Measurements from ENCODE around the gene SH3RF3. TPM values are rescaled to one million over a fixed set of nuclear protein-coding genes. Genes with fewer than 3 reads are reported as not detected.
A peak's percentile ranks its signal among the peaks of the same experiment; 100 is the strongest.

SH3RF3 gene
- total RNA-seq, 2 experiments from 2014 or later: 1.8 to 2.0 TPM

- Mint-ChIP-seq H3K9me3 (no peaks in the 10 kb centered on the region), H3K27ac (no peak overlapping the region), H3K4me1 (ENCODE audit: low read depth) (peaks cover 3% of the 10 kb centered on the region), H3K36me3 (ENCODE audit: low read depth) (no peaks in the 10 kb centered on the region), H3K4me3 (no peak overlapping the region), H3K27me3 (ENCODE audit: low read depth) (no peaks in the 10 kb centered on the region)
- CTCF ChIA-PET: interaction anchor here (0.5 to 4.6 kb wide), 38 partner anchors 12 to 815 kb away, joined by 3 to 57 read pairs (median 3); partner anchors contain the start of gene SH3RF3
- intact Hi-C loops (cut with micrococcal nuclease): loop anchor here (1.0 to 5.0 kb wide), 7 partner anchors 181 to 655 kb away; partner anchors contain the start of gene EDAR
- DNase-seq: peak; percentile 89
Measured at GRCh38 chr2:109510136-109511028, 381.4 kb downstream of the SH3RF3 start.

- H3K4me1 Mint-ChIP-seq (ENCODE audit: low read depth): peaks cover 3% of the 10 kb centered on the region
- H3K9me3 Mint-ChIP-seq: no peaks in the 10 kb centered on the region
Measured at GRCh38 chr2:109511168-109511567, 382.2 kb downstream of the SH3RF3 start.

GRCh38 chr2:109512076-109512475 lies 383.1 kb downstream of the SH3RF3 start:
- Mint-ChIP-seq H3K9me3 (no peaks in the 10 kb centered on the region), H3K27ac (no peak overlapping the region), H3K4me3 (no peak overlapping the region), H3K27me3 (ENCODE audit: low read depth) (no peaks in the 10 kb centered on the region), H3K4me1 (ENCODE audit: low read depth) (peaks cover 3% of the 10 kb centered on the region), H3K36me3 (ENCODE audit: low read depth) (no peaks in the 10 kb centered on the region)
- intact Hi-C loops (cut with micrococcal nuclease): loop anchor here (5.0 kb wide), 2 partner anchors 490 to 525 kb away; partner anchors contain the start of gene EDAR
- CTCF ChIA-PET: interaction anchor here (4.6 kb wide), 1 partner anchor 384 kb away, joined by 57 read pairs; the partner anchor contains the start of gene SH3RF3
- no peak for DNase-seq

More at GRCh38 chr2:109511168-109511567, 382.2 kb downstream of the SH3RF3 start:
- no peak overlapping the region for H3K4me3 Mint-ChIP-seq
- intact Hi-C loops (cut with micrococcal nuclease): loop anchor here (2.0 to 5.0 kb wide), 3 partner anchors 489 to 582 kb away; partner anchors contain the start of gene EDAR
- no peaks in the 10 kb centered on the region for H3K36me3 Mint-ChIP-seq (ENCODE audit: low read depth)
- no peaks in the 10 kb centered on the region for H3K27me3 Mint-ChIP-seq (ENCODE audit: low read depth)
- H3K27ac Mint-ChIP-seq: no peak overlapping the region
- no peak for DNase-seq
- CTCF ChIA-PET: interaction anchor here (1.1 to 4.6 kb wide), 9 partner anchors 19 to 583 kb away, joined by 3 to 57 read pairs (median 4); partner anchors contain the start of gene SH3RF3

- H3K4me1 Mint-ChIP-seq (ENCODE audit: low read depth): peaks cover 3% of the 10 kb centered on the region
- intact Hi-C loops (cut with micrococcal nuclease): loop anchor here (5.0 kb wide), 2 partner anchors 491 to 526 kb away; partner anchors contain the start of gene EDAR
- no peak for DNase-seq
- H3K4me3 Mint-ChIP-seq: no peak overlapping the region
- no peak overlapping the region for H3K27ac Mint-ChIP-seq
- no peaks in the 10 kb centered on the region for H3K36me3 Mint-ChIP-seq (ENCODE audit: low read depth)
- no peaks in the 10 kb centered on the region for H3K9me3 Mint-ChIP-seq
- CTCF ChIA-PET: no interaction called here
- H3K27me3 Mint-ChIP-seq (ENCODE audit: low read depth): no peaks in the 10 kb centered on the region
Measured at GRCh38 chr2:109513230-109513629, 384.2 kb downstream of the SH3RF3 start.

- no peaks in the 10 kb centered on the region for H3K9me3 Mint-ChIP-seq
- H3K27me3 Mint-ChIP-seq (ENCODE audit: low read depth): no peaks in the 10 kb centered on the region
- CTCF ChIA-PET: interaction anchor here (0.6 kb wide), 1 partner anchor 606 kb away, joined by 5 read pairs; no protein-coding TSS in a partner anchor
- no peak overlapping the region for H3K27ac Mint-ChIP-seq
- no peaks in the 10 kb centered on the region for H3K36me3 Mint-ChIP-seq (ENCODE audit: low read depth)
- DNase-seq: peak; percentile 6
- intact Hi-C loops (cut with micrococcal nuclease): loop anchor here (5.0 kb wide), 2 partner anchors 492 to 527 kb away; partner anchors contain the start of gene EDAR
- peaks cover 3% of the 10 kb centered on the region for H3K4me1 Mint-ChIP-seq (ENCODE audit: low read depth)
- no peak overlapping the region for H3K4me3 Mint-ChIP-seq
Measured at GRCh38 chr2:109513749-109514588, 385.0 kb downstream of the SH3RF3 start.

- Mint-ChIP-seq H3K4me1 (ENCODE audit: low read depth) (peaks cover 3% of the 10 kb centered on the region), H3K4me3 (no peak overlapping the region), H3K36me3 (ENCODE audit: low read depth) (no peaks in the 10 kb centered on the region), H3K9me3 (no peaks in the 10 kb centered on the region), H3K27ac (peak overlapping the region; percentile 30), H3K27me3 (ENCODE audit: low read depth) (no peaks in the 10 kb centered on the region)
- intact Hi-C loops (cut with micrococcal nuclease): loop anchor here (5.0 kb wide), 2 partner anchors 493 to 528 kb away; partner anchors contain the start of gene EDAR
- DNase-seq: no peak
- CTCF ChIA-PET: no interaction called here
Measured at GRCh38 chr2:109514857-109515256, 385.9 kb downstream of the SH3RF3 start.

- Mint-ChIP-seq H3K9me3 (no peaks in the 10 kb centered on the region), H3K27ac (no peak overlapping the region), H3K36me3 (ENCODE audit: low read depth) (no peaks in the 10 kb centered on the region), H3K27me3 (ENCODE audit: low read depth) (no peaks in the 10 kb centered on the region), H3K4me1 (ENCODE audit: low read depth) (no peaks in the 10 kb centered on the region), H3K4me3 (no peak overlapping the region)
- intact Hi-C loops (cut with micrococcal nuclease): no loop called here
- CTCF ChIA-PET: no interaction called here
- peak; percentile 27 for DNase-seq
Measured at GRCh38 chr2:109516445-109517117, 387.6 kb downstream of the SH3RF3 start.

- no peaks in the 10 kb centered on the region for H3K4me1 Mint-ChIP-seq (ENCODE audit: low read depth)
- no peak for DNase-seq
- H3K36me3 Mint-ChIP-seq (ENCODE audit: low read depth): no peaks in the 10 kb centered on the region
- intact Hi-C loops (cut with micrococcal nuclease): no loop called here
- CTCF ChIA-PET: interaction anchor here (1.0 to 1.1 kb wide), 2 partner anchors 10 to 33 kb away, joined by 3 read pairs; no protein-coding TSS in a partner anchor
- no peaks in the 10 kb centered on the region for H3K9me3 Mint-ChIP-seq
- H3K4me3 Mint-ChIP-seq: no peak overlapping the region
- no peaks in the 10 kb centered on the region for H3K27me3 Mint-ChIP-seq (ENCODE audit: low read depth)
- H3K27ac Mint-ChIP-seq: no peak overlapping the region
Measured at GRCh38 chr2:109517118-109517889, 388.3 kb downstream of the SH3RF3 start.

GRCh38 chr2:109519513-109519912 lies 390.5 kb downstream of the SH3RF3 start:
- Mint-ChIP-seq H3K4me1 (ENCODE audit: low read depth) (no peaks in the 10 kb centered on the region), H3K4me3 (no peak overlapping the region), H3K9me3 (no peaks in the 10 kb centered on the region), H3K36me3 (ENCODE audit: low read depth) (no peaks in the 10 kb centered on the region), H3K27me3 (ENCODE audit: low read depth) (no peaks in the 10 kb centered on the region), H3K27ac (no peak overlapping the region)
- intact Hi-C loops (cut with micrococcal nuclease): no loop called here
- CTCF ChIA-PET: no interaction called here
- DNase-seq: no peak

GRCh38 chr2:109521233-109522062 lies 392.4 kb downstream of the SH3RF3 start:
- H3K9me3 Mint-ChIP-seq: no peaks in the 10 kb centered on the region
- CTCF ChIA-PET: no interaction called here
- no peaks in the 10 kb centered on the region for H3K27me3 Mint-ChIP-seq (ENCODE audit: low read depth)
- intact Hi-C loops (cut with micrococcal nuclease): no loop called here
- H3K27ac Mint-ChIP-seq: no peak overlapping the region
- no peak overlapping the region for H3K4me3 Mint-ChIP-seq
- H3K4me1 Mint-ChIP-seq (ENCODE audit: low read depth): no peaks in the 10 kb centered on the region
- H3K36me3 Mint-ChIP-seq (ENCODE audit: low read depth): no peaks in the 10 kb centered on the region
- DNase-seq: no peak
